Adrenal gland (tissue), 12 donors: ENCODE results near the gene SYK. TPM values are rescaled to one million over a fixed set of nuclear protein-coding genes. Genes with fewer than 3 reads are reported as not detected.

Experiments
- DNase-seq, 7 donors: peaks; one replicate each; pipeline ENCODE4 v3.0.0-alpha.2; 2019 to 2020
- H3K27ac ChIP-seq, 5 donors: fragments of 200-600 bp; sonication (generic) in 4 of 5; 1 replicate in 3 of 5; 2 replicates in 2 of 5; pipeline versions ENCODE4 v1.5.1 to v1.8.0; 2016 to 2020; ENCODE audit warnings: mild to moderate bottlenecking in 1 of 5
- H3K27me3 ChIP-seq: fragments of 200-600 bp; 2 replicates; pipeline ENCODE4 v1.8.0; 2021
- H3K36me3 ChIP-seq, 2 donors: fragments of 200-600 bp; replicated peaks in 1 of 2; 1 replicate in 1 of 2; 2 replicates in 1 of 2; pipeline versions ENCODE4 v1.5.1 to v1.8.0; 2018 to 2022
- H3K4me1 ChIP-seq, 2 donors: fragments of 200-600 bp; replicated peaks in 1 of 2; 1 replicate in 1 of 2; 2 replicates in 1 of 2; pipeline versions ENCODE4 v1.5.1 to v1.8.0; 2018 to 2021
- H3K4me3 ChIP-seq, 4 donors: fragments of 200-600 bp; sonication (generic) in 3 of 4; one replicate each; pipeline ENCODE4 v1.5.1; 2016 to 2018
- H3K9me3 ChIP-seq, 3 donors: fragments of 200-600 bp; sonication (generic) in 1 of 3; replicated peaks in 1 of 3; 1 replicate in 2 of 3; 2 replicates in 1 of 3; pipeline versions ENCODE4 v1.5.1 to v1.8.0; 2016 to 2021
- POLR2A ChIP-seq, 2 donors: fragments of 450-650 bp; IDR thresholded peaks; one replicate each; pipeline ENCODE4 v1.6.1; 2017; ENCODE audit warnings: antibody characterized with exemption in 2 of 2, mild to moderate bottlenecking in 2 of 2, moderate library complexity in 1 of 2
- WGBS, 4 donors: extraction: QIAGEN DNeasy Blood & Tissue Kit in 2 of 4; methylation state at CpG; one replicate each; pipeline versions ENCODE4 v1.1.5 to v1.1.7; 2013 to 2017; 5-methylcytosine and 5-hydroxymethylcytosine counted together
- intact Hi-C, 2 donors: fragments of 100-400 bp; cut with DNase I; formaldehyde crosslinking; loops; one replicate each; pipeline versions ENCODE4 v1.14.1 to v1.15.0; 2022 to 2023
- polyA plus RNA-seq, 3 donors: library from polyadenylated mRNA; stranded (reverse); fragments of 200-250 nt in 2 of 3; fragments of 350-450 nt in 1 of 3; fragmentation: Illumina TruSeq in 1 of 3; extraction: RNeasy Lipid Tissue Mini Kit (QIAGEN cat#74804) in 1 of 3; gene quantifications; one replicate each; pipeline ENCODE4 v1.2.3, GENCODE V29; 2013 to 2014
- total RNA-seq, 9 donors: library from RNA; depleted of rRNA in 4 of 9; stranded (reverse); fragments of >200 nt in 4 of 9; fragments of 120-200 nt in 1 of 9; fragmentation: NEBNext Ultra II Directional in 1 of 9; extraction: Animal tissue kit (Norgen Biotek cat#: 25700) in 1 of 9; gene quantifications; one replicate each; pipeline versions ENCODE4 v1.1.0 to v1.2.4, GENCODE V29; 2013 to 2023
- TF ChIP-seq, protein P1 (sequence below), 6 experiments: fragments of 450-650 bp in 4 of 6; fragments of 200-600 bp in 2 of 6; sonication (generic) in 1 of 6; IDR thresholded peaks; 1 replicate in 5 of 6; 2 replicates in 1 of 6; pipeline versions ENCODE4 v1.5.1 to v1.8.0; 2016 to 2021; ENCODE audit warnings: antibody characterized with exemption in 6 of 6, mild to moderate bottlenecking in 2 of 6, moderate library complexity in 1 of 6
- donor health status: healthy with polysubstance abuse.
- donor health status: Bipolar disorder and iron deficiency.
- donor health status: DM: yes; HTN: yes; CAD: no.
- donor health status: DM: no; HTN: no; CAD: no.
- donor health status: DM: no; HTN: no; CAD: no.
- donor health status: DM: yes; HTN: yes; CAD: no.

Gene SYK
- total and polyA plus RNA-seq, 12 donors, result 2.0 to 21.5 (median 14.1) TPM

DNA sequence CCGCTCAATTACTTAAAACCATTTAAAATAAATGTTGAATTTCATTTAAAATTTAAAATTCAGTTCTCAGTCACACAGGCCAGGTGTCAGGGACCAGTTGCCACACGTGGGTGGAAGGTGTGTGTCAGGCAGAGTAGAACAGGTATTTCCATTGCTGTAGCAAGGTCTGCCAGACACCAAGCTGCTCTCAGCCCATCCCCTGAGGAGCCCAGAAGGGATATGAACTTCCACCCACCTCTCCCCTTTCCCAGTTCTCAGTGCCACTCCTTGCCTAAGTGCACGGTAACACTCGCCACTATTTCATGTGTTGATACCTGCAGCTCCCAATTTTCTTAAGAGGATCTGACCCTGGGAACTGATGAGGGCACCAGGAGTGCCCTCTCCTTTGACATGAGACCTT lies 12.7 kb downstream of the SYK start:
- TF ChIP-seq, protein P1, sequence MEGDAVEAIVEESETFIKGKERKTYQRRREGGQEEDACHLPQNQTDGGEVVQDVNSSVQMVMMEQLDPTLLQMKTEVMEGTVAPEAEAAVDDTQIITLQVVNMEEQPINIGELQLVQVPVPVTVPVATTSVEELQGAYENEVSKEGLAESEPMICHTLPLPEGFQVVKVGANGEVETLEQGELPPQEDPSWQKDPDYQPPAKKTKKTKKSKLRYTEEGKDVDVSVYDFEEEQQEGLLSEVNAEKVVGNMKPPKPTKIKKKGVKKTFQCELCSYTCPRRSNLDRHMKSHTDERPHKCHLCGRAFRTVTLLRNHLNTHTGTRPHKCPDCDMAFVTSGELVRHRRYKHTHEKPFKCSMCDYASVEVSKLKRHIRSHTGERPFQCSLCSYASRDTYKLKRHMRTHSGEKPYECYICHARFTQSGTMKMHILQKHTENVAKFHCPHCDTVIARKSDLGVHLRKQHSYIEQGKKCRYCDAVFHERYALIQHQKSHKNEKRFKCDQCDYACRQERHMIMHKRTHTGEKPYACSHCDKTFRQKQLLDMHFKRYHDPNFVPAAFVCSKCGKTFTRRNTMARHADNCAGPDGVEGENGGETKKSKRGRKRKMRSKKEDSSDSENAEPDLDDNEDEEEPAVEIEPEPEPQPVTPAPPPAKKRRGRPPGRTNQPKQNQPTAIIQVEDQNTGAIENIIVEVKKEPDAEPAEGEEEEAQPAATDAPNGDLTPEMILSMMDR (IDR thresholded peaks at IDR 0.05), result no peak
- TF ChIP-seq POLR2A (IDR thresholded peaks at IDR 0.05), result no peak
- Histone ChIP-seq H3K27me3 (no peaks in the 10 kb centered on the region), H3K27ac (no peak overlapping the region), H3K4me1 (peaks cover 0 to 9% of the 10 kb centered on the region in 2 donors), H3K36me3 (no peaks in the 10 kb centered on the region), H3K4me3 (no peak overlapping the region), H3K9me3 (no peaks in the 10 kb centered on the region)
- no peak for DNase-seq
- 82 to 96% (median 85%) methylated on average over 4 of the region's 4 CpGs for WGBS, 4 donors
- intact Hi-C loops, result no loop called here

DNA sequence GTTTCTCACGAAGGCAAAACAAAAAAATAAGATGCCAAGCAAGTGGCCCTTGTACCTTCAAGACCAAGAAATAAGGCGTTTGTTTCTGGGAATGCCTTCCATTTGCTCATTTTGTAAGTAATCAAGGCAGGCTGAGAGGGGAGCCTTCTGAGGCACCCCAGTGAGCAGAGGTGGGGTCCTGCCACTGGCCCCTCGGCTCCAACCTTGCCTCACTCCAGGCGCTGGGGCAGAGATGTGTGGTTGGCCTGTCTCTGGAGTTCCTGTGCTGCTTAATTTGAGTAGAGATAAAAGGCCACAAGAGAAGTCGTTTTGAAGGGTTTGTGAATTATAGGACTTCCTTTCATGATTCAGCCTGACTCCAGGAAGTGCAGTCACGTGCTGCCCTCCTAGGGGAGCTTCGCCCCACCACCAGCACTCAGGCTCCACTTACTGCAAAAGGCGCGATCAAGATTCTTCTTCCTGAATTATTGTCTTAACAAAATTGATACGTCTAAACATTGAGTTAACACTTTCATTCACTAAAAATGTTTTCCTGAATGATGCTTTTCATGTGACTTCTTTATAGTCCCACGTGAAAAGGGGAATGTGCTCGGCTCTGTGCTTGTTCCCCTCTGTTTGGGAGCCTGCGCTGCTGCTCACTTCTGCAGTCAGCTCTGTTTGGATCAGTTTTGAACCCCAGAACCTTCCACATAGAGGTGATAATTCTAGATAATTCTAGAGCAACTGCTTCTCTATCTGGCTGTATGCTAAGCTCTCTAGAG lies 13.7 kb downstream of the SYK start:
- H3K27ac ChIP-seq, result peak overlapping the region in 1 of 5 donors; percentile 30
- intact Hi-C loops, result loop anchor here in 1 of 2 donors (5.0 kb wide), 1 partner anchor 872 kb away; no protein-coding TSS in a partner anchor
- 41 to 44% (median 43%) methylated on average over 13 of the region's 13 CpGs for WGBS, 4 donors

GRCh38 chr9:90815944-90816357 lies 14.3 kb downstream of the SYK start:
- no peak overlapping the region for H3K4me3 ChIP-seq
- H3K36me3 ChIP-seq, result no peaks in the 10 kb centered on the region
- DNase-seq, result no peak
- H3K4me1 ChIP-seq, result peaks cover 0 to 9% of the 10 kb centered on the region in 2 donors
- no peaks in the 10 kb centered on the region for H3K27me3 ChIP-seq
- intact Hi-C loops, result loop anchor here in 1 of 2 donors (5.0 kb wide), 1 partner anchor 871 kb away; no protein-coding TSS in a partner anchor
- TF ChIP-seq POLR2A (IDR thresholded peaks at IDR 0.05), result no peak
- TF ChIP-seq, protein P1 (IDR thresholded peaks at IDR 0.05), result no peak
- H3K27ac ChIP-seq, result no peak overlapping the region
- 82 to 88% (median 85%) methylated on average over 4 of the region's 4 CpGs for WGBS, 4 donors
- H3K9me3 ChIP-seq, result no peaks in the 10 kb centered on the region

More for the DNA sequence above, 13.7 kb downstream of the SYK start:
- H3K36me3 ChIP-seq, result no peaks in the 10 kb centered on the region
- H3K4me3 ChIP-seq, result no peak overlapping the region
- H3K9me3 ChIP-seq, result no peaks in the 10 kb centered on the region
- H3K4me1 ChIP-seq, result peaks cover 0 to 9% of the 10 kb centered on the region in 2 donors
- DNase-seq, result peak in 3 of 7 donors; percentile 28 to 44 (median 37)
- H3K27me3 ChIP-seq, result no peaks in the 10 kb centered on the region
- TF ChIP-seq, protein P1 (IDR thresholded peaks at IDR 0.05), result no peak
- no peak for TF ChIP-seq POLR2A (IDR thresholded peaks at IDR 0.05)

DNA sequence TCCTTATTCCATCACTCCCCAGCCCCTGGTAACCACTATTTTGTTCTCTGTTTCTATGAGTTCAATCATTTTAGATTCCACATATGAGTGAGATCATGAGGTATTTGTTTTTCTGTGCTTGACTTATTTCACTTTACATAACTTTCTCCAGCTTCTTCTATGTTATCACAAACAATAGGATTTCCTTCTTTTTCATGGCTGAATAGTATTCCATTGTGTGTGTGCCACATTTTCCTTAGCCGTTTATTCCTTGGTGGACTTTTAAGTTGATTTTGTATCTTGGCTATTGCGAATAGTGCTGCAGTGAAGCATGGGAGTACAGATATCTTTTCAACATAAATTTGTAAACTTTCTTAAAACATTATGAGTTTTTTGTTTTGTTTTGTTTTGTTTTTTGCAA lies 15.1 kb downstream of the SYK start:
- intact Hi-C loops, result loop anchor here in 1 of 2 donors (5.0 kb wide), 1 partner anchor 871 kb away; no protein-coding TSS in a partner anchor
- Histone ChIP-seq H3K9me3 (no peaks in the 10 kb centered on the region), H3K36me3 (no peaks in the 10 kb centered on the region), H3K27ac (no peak overlapping the region), H3K4me1 (peaks cover 0 to 9% of the 10 kb centered on the region in 2 donors), H3K4me3 (no peak overlapping the region), H3K27me3 (no peaks in the 10 kb centered on the region)
- TF ChIP-seq POLR2A (IDR thresholded peaks at IDR 0.05), result no peak
- TF ChIP-seq, protein P1 (IDR thresholded peaks at IDR 0.05), result no peak
- DNase-seq, result no peak
- 85 to 93% (median 88%) methylated on average over 2 of the region's 2 CpGs for WGBS, 4 donors
